Measurements from ENCODE around the gene ABTB2. TPM values are rescaled to one million over a fixed set of nuclear protein-coding genes. Genes with fewer than 3 reads are reported as not detected.
"Not testable (repeated sequence)": the region's sequence is repeated elsewhere in the genome, so short reads cannot be mapped to it uniquely, and the experiment has no call there.

Gene ABTB2
- polyA plus RNA-seq, 12 donors, result 2.8 to 9.7 (median 5.8) TPM; not detected in 1

DNA sequence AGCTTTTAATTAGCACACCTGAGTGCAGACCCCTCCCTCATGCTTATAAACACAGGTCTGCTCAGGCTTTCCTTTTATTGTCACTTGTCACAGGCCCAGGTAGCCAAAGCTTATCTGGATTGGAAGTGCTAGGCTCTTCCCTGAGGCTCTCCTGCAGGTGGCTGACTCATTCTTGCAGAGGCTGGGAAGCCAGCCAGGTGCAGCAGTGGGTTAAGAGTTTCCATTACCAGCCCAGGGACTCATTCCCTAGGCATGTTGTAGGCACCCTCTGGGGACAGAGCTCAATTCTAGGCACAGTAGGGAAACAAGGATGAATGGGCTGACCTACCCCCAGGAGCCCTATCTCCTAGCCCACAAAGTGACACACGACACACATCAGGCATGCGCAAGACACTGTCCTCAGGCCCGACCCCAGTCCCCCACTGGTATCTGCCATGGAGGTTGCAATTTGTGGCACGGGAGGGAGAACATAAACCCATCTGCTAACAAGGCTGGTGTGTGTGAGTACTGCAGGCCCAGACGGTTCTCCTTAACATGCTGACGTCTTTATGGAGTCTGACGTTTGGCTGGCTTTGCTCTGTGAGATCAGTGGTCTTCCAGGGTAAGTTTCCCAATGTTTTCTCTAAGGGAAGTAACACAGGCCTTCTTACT lies 94.2 kb downstream of the ABTB2 start:
- no peak for DNase-seq

GRCh38 chr11:34262531-34263081 lies 95.2 kb downstream of the ABTB2 start:
- DNase-seq, result no peak

- no peak for DNase-seq
Observed at GRCh38 chr11:34261820-34262219, 96.0 kb downstream of the ABTB2 start.

- DNase-seq, result no peak
Observed at GRCh38 chr11:34261095-34261494, 96.7 kb downstream of the ABTB2 start.

- DNase-seq, result no peak
Observed at GRCh38 chr11:34260072-34260575, 97.7 kb downstream of the ABTB2 start.

DNA sequence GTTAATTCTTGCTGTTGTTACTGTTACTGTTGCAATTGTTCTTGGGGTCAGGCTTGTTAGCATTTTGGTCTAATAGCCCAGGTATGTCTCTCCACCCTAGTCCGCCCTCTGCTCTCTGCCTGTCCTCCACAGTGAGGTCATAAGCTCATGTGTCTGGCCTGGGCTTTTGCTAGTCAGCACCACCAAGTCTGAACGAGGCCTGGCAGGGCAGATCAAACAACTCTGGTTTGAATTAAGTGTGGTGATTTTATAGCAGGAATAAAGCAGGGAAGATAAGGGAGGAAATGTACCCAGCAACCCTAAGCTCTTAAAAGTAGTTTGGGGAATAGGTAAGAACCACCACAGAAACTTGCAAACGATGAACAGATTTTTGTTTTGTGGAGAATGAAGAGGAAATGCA lies 98.7 kb downstream of the ABTB2 start:
- DNase-seq, result no peak

- no peak for DNase-seq
Observed at GRCh38 chr11:34256626-34257025, 101.2 kb downstream of the ABTB2 start.

DNA sequence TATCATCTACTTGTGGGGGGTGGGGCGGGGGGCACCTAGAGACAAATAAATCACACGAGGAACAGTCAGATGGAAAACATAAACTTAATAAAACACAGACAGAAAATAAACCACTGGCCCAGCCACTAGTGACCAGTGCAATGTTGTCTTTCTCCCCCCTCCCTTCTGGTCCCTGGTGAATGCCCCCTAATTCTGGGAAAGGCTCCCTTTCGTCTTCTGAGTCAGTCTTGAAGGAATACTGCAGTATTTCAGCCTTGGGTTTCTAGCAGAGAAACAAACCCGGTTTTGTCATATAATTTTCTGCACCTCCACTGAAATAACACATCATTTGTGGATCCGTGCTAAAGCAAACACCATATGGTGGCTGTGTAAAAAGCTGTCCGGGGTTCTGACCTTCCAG lies 101.7 kb downstream of the ABTB2 start:
- DNase-seq, result no peak

GRCh38 chr11:34255101-34255500 lies 102.7 kb downstream of the ABTB2 start:
- no peak for DNase-seq

GRCh38 chr11:34254011-34254410 lies 103.8 kb downstream of the ABTB2 start:
- DNase-seq, result no peak

- DNase-seq, result no peak
Observed at GRCh38 chr11:34252651-34253050, 105.2 kb downstream of the ABTB2 start.

DNA sequence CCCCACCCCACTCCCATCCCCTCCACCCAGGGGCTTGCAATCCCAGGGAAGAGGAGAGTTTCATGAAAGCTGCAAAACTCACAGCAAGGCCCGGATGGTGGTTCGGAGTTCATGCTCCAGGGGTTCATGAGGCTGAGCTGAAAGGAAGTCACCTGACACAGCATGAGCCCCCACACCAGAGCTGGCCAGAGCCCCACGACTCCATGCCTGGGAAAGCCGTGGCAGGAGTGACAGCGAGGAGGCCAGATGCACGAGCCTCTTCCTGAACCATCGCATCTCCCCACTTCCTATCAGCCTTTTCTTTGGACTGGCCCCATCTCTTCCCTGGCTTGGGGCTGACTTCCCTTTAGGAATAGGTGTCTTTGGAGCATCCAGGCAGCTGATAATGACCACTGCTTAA lies 105.8 kb downstream of the ABTB2 start:
- DNase-seq, result no peak

- DNase-seq, result no peak
Observed at GRCh38 chr11:34251589-34251980, 106.2 kb downstream of the ABTB2 start.

- DNase-seq, result no peak
Observed at GRCh38 chr11:34250732-34251588, 106.8 kb downstream of the ABTB2 start.

DNA sequence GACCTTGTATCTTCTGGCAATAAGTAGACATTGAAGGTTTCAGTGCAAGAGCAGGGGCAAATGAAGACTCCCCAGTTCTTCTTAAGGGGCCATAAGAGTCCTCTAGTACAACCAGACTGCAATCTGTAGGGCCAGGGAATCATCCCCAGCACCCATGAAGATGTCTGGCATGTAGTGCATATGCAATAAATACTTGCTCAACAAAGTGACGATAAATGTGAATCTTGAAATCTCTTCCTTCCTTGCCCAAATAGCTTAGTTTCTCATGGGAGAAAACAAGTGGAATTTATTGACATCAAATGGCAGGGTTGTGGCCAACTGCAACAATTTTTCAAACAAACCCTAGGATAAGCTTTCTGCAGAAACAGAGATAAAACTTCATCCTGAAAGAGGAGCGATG lies 107.6 kb downstream of the ABTB2 start:
- DNase-seq, result no peak

- no peak for DNase-seq
Observed at GRCh38 chr11:34249439-34249838, 108.4 kb downstream of the ABTB2 start.

- DNase-seq, result not testable (repeated sequence)
Observed at GRCh38 chr11:34246511-34246910, 111.3 kb downstream of the ABTB2 start.

- no peak for DNase-seq
Observed at GRCh38 chr11:34245041-34245440, 112.8 kb downstream of the ABTB2 start.

- DNase-seq, result no peak
Observed at GRCh38 chr11:34243600-34244464, 114.0 kb downstream of the ABTB2 start.

DNA sequence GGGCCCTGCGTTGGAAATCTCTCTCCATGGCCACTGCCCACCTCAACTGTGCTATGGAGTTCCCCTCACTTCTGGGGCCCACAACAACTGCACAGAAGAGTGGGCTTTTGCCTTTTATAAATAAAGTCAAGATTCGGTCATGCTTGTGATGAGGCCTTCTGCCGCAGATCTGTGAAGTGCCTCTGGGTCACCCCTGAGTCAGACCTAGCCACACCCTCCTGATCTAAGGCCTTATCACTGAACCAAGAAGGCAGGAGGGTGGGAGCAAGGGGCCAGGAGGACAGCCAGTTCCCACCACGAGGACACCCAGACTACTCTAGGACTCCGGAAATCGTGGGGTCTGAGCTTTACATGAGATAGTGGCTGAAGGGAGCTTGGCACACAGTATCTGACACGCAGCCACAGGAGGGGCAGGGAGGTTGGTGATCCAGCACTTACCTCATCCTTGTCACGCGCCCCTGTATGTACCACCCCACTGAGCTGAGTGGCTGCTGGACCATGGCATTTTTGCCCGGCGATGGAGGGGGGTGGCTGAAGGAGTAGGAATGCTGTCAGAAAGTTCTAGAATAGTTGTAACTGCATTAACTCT lies 115.7 kb downstream of the ABTB2 start:
- DNase-seq, result no peak

GRCh38 chr11:34240150-34240494 lies 117.7 kb downstream of the ABTB2 start:
- no peak for DNase-seq
